ENCODE measurements around the gene ALDH1L1.
A peak's percentile ranks its signal among the peaks of the same experiment; 100 is the strongest.

ALDH1L1 gene

DNA sequence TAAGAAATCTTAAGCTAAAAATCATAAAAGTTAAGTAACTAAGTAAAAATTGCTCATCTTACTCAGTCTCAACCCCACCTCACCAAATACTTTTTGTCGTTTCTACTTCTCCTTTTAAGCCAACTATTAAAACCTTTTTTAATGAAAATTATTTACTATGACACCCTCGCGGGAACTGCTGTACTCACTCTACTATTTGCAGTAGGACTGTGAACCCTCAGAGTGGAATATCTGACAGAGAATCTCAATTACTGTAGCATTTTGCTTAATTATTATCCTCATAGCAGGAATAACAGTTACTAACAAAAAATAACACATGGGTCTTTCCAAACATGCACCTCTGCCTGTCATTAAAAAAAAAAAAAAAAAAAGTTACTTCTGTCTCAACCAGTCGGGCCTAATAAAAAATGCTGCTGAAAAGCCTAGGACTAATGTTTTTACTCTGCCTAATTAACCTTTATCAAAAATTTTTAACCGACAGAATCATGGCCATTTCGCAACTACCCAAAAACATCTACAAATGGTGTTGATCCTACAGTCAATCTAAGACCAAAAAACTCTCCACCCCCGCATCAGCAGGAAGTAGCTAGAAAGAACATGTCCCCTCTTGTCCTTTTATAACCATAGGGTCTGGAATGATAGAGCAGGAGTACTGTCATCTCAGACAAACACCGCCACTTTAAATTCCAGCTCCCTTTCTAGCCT is 10.2 kb downstream of the ALDH1L1 start:
- peaks cover 11% of the 10 kb centered on the region for H3K4me1 Mint-ChIP-seq
- H3K9me3 Mint-ChIP-seq: no peaks in the 10 kb centered on the region
- no peak overlapping the region for H3K4me3 Mint-ChIP-seq
- H3K27me3 Mint-ChIP-seq (ENCODE audit: low read depth): peaks cover 25% of the 10 kb centered on the region
- H3K36me3 Mint-ChIP-seq (ENCODE audit: low read depth): no peaks in the 10 kb centered on the region
- TF ChIP-seq, protein P1, sequence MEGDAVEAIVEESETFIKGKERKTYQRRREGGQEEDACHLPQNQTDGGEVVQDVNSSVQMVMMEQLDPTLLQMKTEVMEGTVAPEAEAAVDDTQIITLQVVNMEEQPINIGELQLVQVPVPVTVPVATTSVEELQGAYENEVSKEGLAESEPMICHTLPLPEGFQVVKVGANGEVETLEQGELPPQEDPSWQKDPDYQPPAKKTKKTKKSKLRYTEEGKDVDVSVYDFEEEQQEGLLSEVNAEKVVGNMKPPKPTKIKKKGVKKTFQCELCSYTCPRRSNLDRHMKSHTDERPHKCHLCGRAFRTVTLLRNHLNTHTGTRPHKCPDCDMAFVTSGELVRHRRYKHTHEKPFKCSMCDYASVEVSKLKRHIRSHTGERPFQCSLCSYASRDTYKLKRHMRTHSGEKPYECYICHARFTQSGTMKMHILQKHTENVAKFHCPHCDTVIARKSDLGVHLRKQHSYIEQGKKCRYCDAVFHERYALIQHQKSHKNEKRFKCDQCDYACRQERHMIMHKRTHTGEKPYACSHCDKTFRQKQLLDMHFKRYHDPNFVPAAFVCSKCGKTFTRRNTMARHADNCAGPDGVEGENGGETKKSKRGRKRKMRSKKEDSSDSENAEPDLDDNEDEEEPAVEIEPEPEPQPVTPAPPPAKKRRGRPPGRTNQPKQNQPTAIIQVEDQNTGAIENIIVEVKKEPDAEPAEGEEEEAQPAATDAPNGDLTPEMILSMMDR (IDR thresholded peaks at IDR 0.05; ENCODE audit: unreplicated experiment in 3 of 3): no peak
- H3K27ac Mint-ChIP-seq: peak overlapping the region; percentile 48 to 60 (median 54)

- peaks cover 2% of the 10 kb centered on the region for H3K9me3 Mint-ChIP-seq
Measured at GRCh38 chr3:126167566-126167965, 12.8 kb downstream of the ALDH1L1 start.

DNA sequence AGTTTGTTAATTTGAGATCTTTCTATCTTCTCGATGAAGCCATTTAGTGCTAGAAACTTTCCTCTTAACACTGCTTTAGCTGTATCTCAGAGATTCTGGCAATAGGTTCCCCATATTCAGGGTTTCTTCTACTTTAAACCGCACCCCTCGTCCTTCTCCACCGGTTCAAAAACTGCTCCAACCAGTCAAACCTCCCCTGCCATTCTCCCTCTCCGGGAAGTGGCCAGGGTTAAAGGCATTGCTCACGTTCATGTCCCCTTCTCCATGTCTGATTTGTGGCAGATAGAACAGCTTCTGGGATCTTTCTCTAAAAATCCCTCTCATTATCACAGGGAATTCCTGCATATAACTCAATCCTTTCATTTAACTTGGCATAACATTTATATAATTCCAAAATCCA is 14.4 kb downstream of the ALDH1L1 start:
- no peak overlapping the region for H3K4me3 Mint-ChIP-seq
- peaks cover 22% of the 10 kb centered on the region for H3K27me3 Mint-ChIP-seq (ENCODE audit: low read depth)
- H3K4me1 Mint-ChIP-seq: peaks cover 6% of the 10 kb centered on the region
- no peaks in the 10 kb centered on the region for H3K36me3 Mint-ChIP-seq (ENCODE audit: low read depth)
- H3K9me3 Mint-ChIP-seq: peaks cover 2% of the 10 kb centered on the region
- TF ChIP-seq, protein P1 (IDR thresholded peaks at IDR 0.05; ENCODE audit: unreplicated experiment in 3 of 3): no peak
- H3K27ac Mint-ChIP-seq: no peak overlapping the region

More at GRCh38 chr3:126167566-126167965, 12.8 kb downstream of the ALDH1L1 start:
- peaks cover 25% of the 10 kb centered on the region for H3K27me3 Mint-ChIP-seq (ENCODE audit: low read depth)
- no peaks in the 10 kb centered on the region for H3K36me3 Mint-ChIP-seq (ENCODE audit: low read depth)
- peaks cover 11% of the 10 kb centered on the region for H3K4me1 Mint-ChIP-seq
- TF ChIP-seq, protein P1 (IDR thresholded peaks at IDR 0.05; ENCODE audit: unreplicated experiment in 3 of 3): no peak
- H3K4me3 Mint-ChIP-seq: no peak overlapping the region
- peak overlapping the region in 1 of 3 experiments; percentile 22 for H3K27ac Mint-ChIP-seq

- Mint-ChIP-seq H3K9me3 (peaks cover 2% of the 10 kb centered on the region), H3K36me3 (ENCODE audit: low read depth) (no peaks in the 10 kb centered on the region), H3K4me3 (no peak overlapping the region), H3K27me3 (ENCODE audit: low read depth) (peaks cover 20% of the 10 kb centered on the region), H3K27ac (no peak overlapping the region), H3K4me1 (no peaks in the 10 kb centered on the region)
- TF ChIP-seq, protein P1 (IDR thresholded peaks at IDR 0.05; ENCODE audit: unreplicated experiment in 3 of 3): no peak
Measured at GRCh38 chr3:126161309-126161708, 19.1 kb downstream of the ALDH1L1 start.

DNA sequence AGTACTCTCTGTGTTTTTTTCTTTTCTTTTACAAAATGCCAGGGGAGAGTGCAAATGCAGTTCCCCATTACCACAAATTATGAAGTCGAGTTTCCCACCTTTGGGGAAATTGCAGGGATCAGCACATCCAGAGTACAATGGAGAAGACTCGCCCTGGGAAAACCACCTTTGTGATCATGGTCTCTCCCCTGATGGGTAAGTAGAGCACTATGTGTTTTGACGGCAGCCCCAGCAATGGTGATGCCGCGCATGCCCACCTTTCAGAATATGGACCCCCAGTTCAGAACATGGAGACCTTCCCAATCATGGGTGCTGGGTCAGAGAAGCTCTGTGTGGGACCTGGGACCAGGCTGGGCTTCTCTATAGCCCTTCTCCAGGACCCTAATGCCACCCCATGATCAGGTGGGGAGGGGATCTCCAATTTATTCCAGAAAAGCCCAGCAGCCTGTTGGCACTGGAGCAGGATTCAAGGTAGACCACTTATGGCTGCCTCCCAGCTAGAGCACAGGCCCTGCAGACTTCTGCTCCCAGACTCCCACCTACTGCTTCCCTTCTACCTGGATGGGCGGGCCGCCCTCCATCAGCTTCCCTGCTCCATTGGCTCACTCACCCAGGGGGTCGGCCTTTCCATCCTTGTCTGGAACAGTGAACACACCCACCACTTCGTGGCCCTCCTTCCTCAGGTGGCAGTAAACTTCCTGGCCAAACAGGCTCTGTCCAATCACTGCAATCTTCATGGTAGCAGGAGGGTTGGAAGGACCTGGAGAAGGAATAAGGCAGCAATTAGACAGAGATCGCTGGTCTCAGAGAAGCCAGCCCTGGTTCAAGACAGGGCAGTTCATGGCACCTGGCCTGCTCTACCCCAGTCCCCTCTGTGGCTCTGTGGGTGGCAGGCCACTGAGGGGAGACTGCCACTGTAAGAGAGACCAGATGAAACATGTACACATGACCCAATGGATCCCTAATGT is 19.9 kb downstream of the ALDH1L1 start:
- Mint-ChIP-seq H3K27ac (no peak overlapping the region), H3K9me3 (peaks cover 2% of the 10 kb centered on the region), H3K36me3 (ENCODE audit: low read depth) (no peaks in the 10 kb centered on the region), H3K27me3 (ENCODE audit: low read depth) (peaks cover 15% of the 10 kb centered on the region), H3K4me3 (no peak overlapping the region), H3K4me1 (no peaks in the 10 kb centered on the region)
- TF ChIP-seq, protein P1 (IDR thresholded peaks at IDR 0.05; ENCODE audit: unreplicated experiment in 3 of 3): no peak

Measured in nephron (organoid).